CD14-positive monocyte (primary cell): ENCODE results near the gene PKD1L1. TPM values are rescaled to one million over a fixed set of nuclear protein-coding genes. Genes with fewer than 3 reads are reported as not detected.

Experiments used
- DNase-seq, 3 donors: peaks; one replicate each; pipeline ENCODE4 v3.0.0-alpha.2; 2011 to 2022
- H2AFZ ChIP-seq: 2 replicates; pipeline ENCODE4 v1.6.0; 2012; ENCODE audit warnings: mild to moderate bottlenecking, low read depth, low read length, inconsistent platforms; ENCODE audit not compliant: insufficient read depth, poor library complexity, severe bottlenecking
- H3K27ac ChIP-seq, 2 donors: 1 replicate in 1 of 2; 2 replicates in 1 of 2; pipeline ENCODE4 v1.5.1; 2012 to 2013; ENCODE audit warnings: low read length in 2 of 2, control low read depth in 1 of 2, inconsistent platforms in 1 of 2, low read depth in 1 of 2, mild to moderate bottlenecking in 1 of 2
- H3K27me3 ChIP-seq, 2 donors: one replicate each; pipeline versions ENCODE4 v1.6.0 to v1.6.1; 2011 to 2013; ENCODE audit warnings: low read length in 2 of 2; ENCODE audit not compliant: control insufficient read depth in 2 of 2, insufficient read depth in 2 of 2
- H3K36me3 ChIP-seq, 2 donors: replicated peaks in 1 of 2; 1 replicate in 1 of 2; 2 replicates in 1 of 2; pipeline versions ENCODE4 v1.5.1 to v1.6.1; 2012 to 2013; ENCODE audit warnings: low read length in 2 of 2, control low read depth in 1 of 2, inconsistent platforms in 1 of 2, mild to moderate bottlenecking in 1 of 2; ENCODE audit not compliant: insufficient read depth in 2 of 2, control insufficient read depth in 1 of 2
- H3K4me1 ChIP-seq, 2 donors: 1 replicate in 1 of 2; 2 replicates in 1 of 2; pipeline versions ENCODE4 v1.5.1 to v1.6.1; 2012 to 2013; ENCODE audit warnings: low read length in 2 of 2, control low read depth in 1 of 2, inconsistent platforms in 1 of 2, mild to moderate bottlenecking in 1 of 2, moderate library complexity in 1 of 2; ENCODE audit not compliant: insufficient read depth in 2 of 2, control insufficient read depth in 1 of 2
- H3K4me2 ChIP-seq: replicated peaks from 2 replicates; pipeline ENCODE3; 2012; ENCODE audit warnings: low read length, moderate library complexity, mild to moderate bottlenecking; ENCODE audit not compliant: poor library complexity, severe bottlenecking; ENCODE audit errors: extremely low read depth
- H3K4me3 ChIP-seq, 3 experiments: fragments of 200-600 bp in 1 of 3; sonication (generic) in 1 of 3; replicated peaks in 1 of 3; 1 replicate in 2 of 3; 2 replicates in 1 of 3; pipeline ENCODE4 v1.5.1; 2011 to 2013; ENCODE audit warnings: low read length in 3 of 3, mild to moderate bottlenecking in 3 of 3, control low read depth in 2 of 3, low read depth in 2 of 3, inconsistent platforms in 1 of 3, moderate library complexity in 1 of 3
- H3K79me2 ChIP-seq: 2 replicates; pipeline ENCODE4 v1.6.0; 2012; ENCODE audit warnings: mild to moderate bottlenecking, control low read depth, inconsistent platforms, low read length, moderate library complexity; ENCODE audit not compliant: insufficient read depth
- H3K9ac ChIP-seq: 2 replicates; pipeline ENCODE4 v1.6.0; 2017; ENCODE audit warnings: low read length, mild to moderate bottlenecking; ENCODE audit not compliant: insufficient read depth, poor library complexity, severe bottlenecking
- H3K9me3 ChIP-seq, 2 donors: replicated peaks in 1 of 2; 1 replicate in 1 of 2; 2 replicates in 1 of 2; pipeline versions ENCODE4 v1.5.1 to v1.6.1; 2012 to 2013; ENCODE audit warnings: low read length in 2 of 2, control low read depth in 1 of 2; ENCODE audit not compliant: control insufficient read depth in 1 of 2, insufficient read depth in 1 of 2
- H4K20me1 ChIP-seq: 2 replicates; pipeline ENCODE4 v1.6.0; 2012; ENCODE audit warnings: mild to moderate bottlenecking, low read length, control low read depth, moderate library complexity; ENCODE audit not compliant: insufficient read depth
- H3K27ac Mint-ChIP-seq, 7 donors: one replicate each; pipeline ENCODE4 v1.8.0; 2020; ENCODE audit warnings: mild to moderate bottlenecking in 7 of 7, mixed read lengths in 7 of 7, moderate library complexity in 6 of 7, inconsistent platforms in 2 of 7
- H3K27me3 Mint-ChIP-seq, 3 donors: one replicate each; pipeline ENCODE4 v1.8.0; 2021 to 2022; ENCODE audit warnings: low read depth in 3 of 3, mild to moderate bottlenecking in 3 of 3, mixed read lengths in 3 of 3, moderate library complexity in 3 of 3, inconsistent platforms in 1 of 3
- H3K36me3 Mint-ChIP-seq, 2 donors: one replicate each; pipeline ENCODE4 v1.8.0; 2020; ENCODE audit warnings: mixed read lengths in 2 of 2, inconsistent platforms in 1 of 2, mild to moderate bottlenecking in 1 of 2
- H3K4me1 Mint-ChIP-seq: one replicate; pipeline ENCODE4 v1.8.0; 2020; ENCODE audit warnings: mild to moderate bottlenecking, mixed read lengths
- H3K4me3 Mint-ChIP-seq, 2 donors: one replicate each; pipeline ENCODE4 v1.8.0; 2020; ENCODE audit warnings: mild to moderate bottlenecking in 2 of 2, mixed read lengths in 2 of 2, moderate library complexity in 1 of 2
- H3K9me3 Mint-ChIP-seq, 7 donors: one replicate each; pipeline ENCODE4 v1.8.0; 2020 to 2022; ENCODE audit warnings: mixed read lengths in 7 of 7, mild to moderate bottlenecking in 6 of 7, moderate library complexity in 6 of 7, inconsistent platforms in 2 of 7
- WGBS: methylation state at CpG from one replicate; pipeline ENCODE4 v1.1.5; 2013; ENCODE audit warnings: missing lambda C conversion rate; ENCODE audit not compliant: insufficient coverage; 5-methylcytosine and 5-hydroxymethylcytosine counted together
- intact Hi-C, 2 donors: fragments of 100-400 bp; cut with micrococcal nuclease; formaldehyde crosslinking; loops; one replicate each; pipeline versions ENCODE4 v1.15.0 to v1.15.1; 2023
- polyA plus RNA-seq, 3 donors: library from polyadenylated mRNA; depleted of rRNA in 1 of 3; unstranded in 2 of 3; stranded (reverse) in 1 of 3; fragments of 300-500 nt in 2 of 3; fragments of >200 nt in 1 of 3; fragmentation: Illumina TruSeq in 2 of 3; gene quantifications; 1 replicate in 2 of 3; 2 replicates in 1 of 3; pipeline ENCODE4 v1.2.3, GENCODE V29; 2012 to 2021
- TF ChIP-seq, protein P1 (sequence below): fragments of 200-600 bp; IDR thresholded peaks from one replicate; pipeline ENCODE4 v1.8.0; 2022; ENCODE audit warnings: antibody characterized with exemption, mild to moderate bottlenecking

PKD1L1 gene
- polyA plus RNA-seq, 3 donors: 0.19 TPM; not detected in 2

DNA sequence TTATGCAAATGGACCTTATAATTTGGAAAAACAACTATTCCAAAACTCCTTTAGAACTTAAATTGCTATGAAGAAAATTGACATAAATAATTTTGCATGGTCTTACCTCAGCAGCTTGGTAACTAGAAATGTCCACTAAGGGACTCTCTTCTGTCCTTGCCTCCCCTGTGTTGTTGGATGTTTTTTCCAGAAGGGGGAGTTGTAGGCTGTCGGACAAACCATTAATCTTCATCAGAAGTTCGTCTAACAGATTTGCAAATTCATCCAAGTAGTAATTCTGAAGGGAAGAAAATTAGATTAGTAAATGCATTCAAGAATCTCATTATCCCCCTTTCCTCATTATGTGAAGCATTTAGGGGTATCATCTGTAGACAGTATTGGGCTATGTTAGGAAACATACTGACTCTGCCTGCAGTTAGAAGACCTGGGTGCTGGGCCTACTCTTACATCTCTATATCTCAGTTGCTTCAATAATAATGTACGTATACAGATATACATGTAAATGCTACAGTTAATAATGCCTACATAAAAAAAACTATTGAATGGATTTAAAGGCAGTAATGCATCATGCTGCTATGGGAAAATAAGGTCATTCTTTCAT is 155.6 kb downstream of the PKD1L1 start:
- Histone ChIP-seq H3K27ac (no peak overlapping the region), H3K79me2 (no peaks in the 10 kb centered on the region), H3K4me3 (no peak overlapping the region), H3K9me3 (no peaks in the 10 kb centered on the region), H3K9ac (no peak overlapping the region), H3K27me3 (no peaks in the 10 kb centered on the region), H4K20me1 (no peaks in the 10 kb centered on the region), H2AFZ (no peak overlapping the region), H3K36me3 (no peaks in the 10 kb centered on the region), H3K4me1 (no peaks in the 10 kb centered on the region), H3K4me2 (no peak overlapping the region)
- H3K36me3 Mint-ChIP-seq: no peaks in the 10 kb centered on the region
- peaks cover 8% of the 10 kb centered on the region for H3K4me1 Mint-ChIP-seq
- peaks cover 0 to 6% (median 0%) of the 10 kb centered on the region in 7 donors for H3K9me3 Mint-ChIP-seq
- H3K4me3 Mint-ChIP-seq: no peak overlapping the region
- peaks cover 0 to 1% (median 0%) of the 10 kb centered on the region in 3 donors for H3K27me3 Mint-ChIP-seq
- intact Hi-C loops: no loop called here
- peak in 1 of 3 donors; percentile 24 for DNase-seq
- TF ChIP-seq, protein P1, sequence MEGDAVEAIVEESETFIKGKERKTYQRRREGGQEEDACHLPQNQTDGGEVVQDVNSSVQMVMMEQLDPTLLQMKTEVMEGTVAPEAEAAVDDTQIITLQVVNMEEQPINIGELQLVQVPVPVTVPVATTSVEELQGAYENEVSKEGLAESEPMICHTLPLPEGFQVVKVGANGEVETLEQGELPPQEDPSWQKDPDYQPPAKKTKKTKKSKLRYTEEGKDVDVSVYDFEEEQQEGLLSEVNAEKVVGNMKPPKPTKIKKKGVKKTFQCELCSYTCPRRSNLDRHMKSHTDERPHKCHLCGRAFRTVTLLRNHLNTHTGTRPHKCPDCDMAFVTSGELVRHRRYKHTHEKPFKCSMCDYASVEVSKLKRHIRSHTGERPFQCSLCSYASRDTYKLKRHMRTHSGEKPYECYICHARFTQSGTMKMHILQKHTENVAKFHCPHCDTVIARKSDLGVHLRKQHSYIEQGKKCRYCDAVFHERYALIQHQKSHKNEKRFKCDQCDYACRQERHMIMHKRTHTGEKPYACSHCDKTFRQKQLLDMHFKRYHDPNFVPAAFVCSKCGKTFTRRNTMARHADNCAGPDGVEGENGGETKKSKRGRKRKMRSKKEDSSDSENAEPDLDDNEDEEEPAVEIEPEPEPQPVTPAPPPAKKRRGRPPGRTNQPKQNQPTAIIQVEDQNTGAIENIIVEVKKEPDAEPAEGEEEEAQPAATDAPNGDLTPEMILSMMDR: peak; percentile 65
- WGBS: no CpG with 5 or more reads among the region's 3 CpGs
- no peak overlapping the region for H3K27ac Mint-ChIP-seq

DNA sequence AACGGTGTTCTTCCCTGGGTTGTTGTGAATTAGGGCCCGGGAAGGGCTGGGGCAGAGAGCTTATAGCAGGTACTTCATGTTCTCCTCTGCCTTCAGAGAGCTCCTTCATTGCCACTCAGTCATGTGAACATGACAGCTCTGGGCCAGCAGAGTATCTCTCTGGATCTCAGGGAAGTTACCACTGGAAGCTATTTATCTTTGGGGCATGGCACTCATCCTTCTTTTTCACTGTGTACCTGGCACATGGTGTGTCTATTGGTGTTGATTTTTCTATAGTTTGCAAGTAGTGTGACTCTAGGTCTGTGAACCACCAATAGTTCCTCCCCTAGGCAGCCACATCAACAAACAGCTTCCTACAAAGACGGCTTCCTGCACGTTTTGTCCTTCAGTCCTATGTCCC is 156.6 kb downstream of the PKD1L1 start:
- Histone ChIP-seq H3K36me3 (no peaks in the 10 kb centered on the region), H4K20me1 (no peaks in the 10 kb centered on the region), H3K4me3 (no peak overlapping the region), H3K27me3 (no peaks in the 10 kb centered on the region), H2AFZ (no peak overlapping the region), H3K27ac (no peak overlapping the region), H3K4me1 (peaks cover 0 to 2% of the 10 kb centered on the region in 2 donors), H3K4me2 (no peak overlapping the region), H3K9ac (no peak overlapping the region), H3K79me2 (no peaks in the 10 kb centered on the region), H3K9me3 (no peaks in the 10 kb centered on the region)
- Mint-ChIP-seq H3K36me3 (no peaks in the 10 kb centered on the region), H3K27ac (no peak overlapping the region), H3K4me1 (peaks cover 11% of the 10 kb centered on the region), H3K9me3 (peaks cover 0 to 3% (median 0%) of the 10 kb centered on the region in 7 donors), H3K4me3 (no peak overlapping the region), H3K27me3 (peaks cover 0 to 1% (median 0%) of the 10 kb centered on the region in 3 donors)
- TF ChIP-seq, protein P1: no peak
- DNase-seq: no peak
- WGBS: 100% methylated on average over 2 of the region's 4 CpGs
- intact Hi-C loops: no loop called here
